Smooth muscle cell (in vitro differentiated cells): Measurements from ENCODE around the gene PRUNE2. TPM values are rescaled to one million over a fixed set of nuclear protein-coding genes. Genes with fewer than 3 reads are reported as not detected.

ENCODE experiments used
- DNase-seq: peaks from one replicate; lab custom pipeline; 2025; ENCODE audit not compliant: unreplicated experiment; lab: John Stamatoyannopoulos, UW
- H2AFZ ChIP-seq: fragments of 200-600 bp; sonication (generic); 2 replicates; pipeline ENCODE4 v1.6.0; 2016; ENCODE audit warnings: antibody characterized with exemption, low read depth, mild to moderate bottlenecking
- H3F3A ChIP-seq: fragments of 200-600 bp; sonication (generic); 2 replicates; pipeline ENCODE4 v1.6.0; 2017; ENCODE audit warnings: antibody characterized with exemption, low read depth
- H3K27ac ChIP-seq: fragments of 200-600 bp; sonication (generic); 2 replicates; pipeline ENCODE4 v1.5.1; 2016; ENCODE audit warnings: low read depth, mild to moderate bottlenecking
- H3K27me3 ChIP-seq: fragments of 200-600 bp; sonication (generic); 2 replicates; pipeline ENCODE4 v1.6.1; 2016; ENCODE audit warnings: low read depth, mild to moderate bottlenecking
- H3K36me3 ChIP-seq: fragments of 200-600 bp; sonication (generic); 2 replicates; pipeline ENCODE4 v1.5.1; 2016; ENCODE audit warnings: low read depth
- H3K4me1 ChIP-seq: fragments of 200-600 bp; sonication (generic); 2 replicates; pipeline ENCODE4 v1.5.1; 2016; ENCODE audit warnings: low read depth
- H3K4me2 ChIP-seq: fragments of 200-600 bp; sonication (generic); 2 replicates; pipeline ENCODE4 v1.6.0; 2016; ENCODE audit warnings: mild to moderate bottlenecking
- H3K4me3 ChIP-seq: fragments of 200-600 bp; sonication (generic); 2 replicates; pipeline ENCODE4 v1.5.1; 2016; ENCODE audit warnings: mild to moderate bottlenecking
- H3K79me2 ChIP-seq: fragments of 200-600 bp; sonication (generic); 2 replicates; pipeline ENCODE4 v1.6.0; 2016; ENCODE audit warnings: low read depth, mild to moderate bottlenecking
- H3K9ac ChIP-seq: fragments of 200-600 bp; sonication (generic); 2 replicates; pipeline ENCODE4 v1.6.0; 2016; ENCODE audit warnings: low read depth
- H3K9me3 ChIP-seq: fragments of 200-600 bp; sonication (generic); replicated peaks from 2 replicates; pipeline ENCODE4 v1.5.1; 2016; ENCODE audit warnings: low read depth
- H4K20me1 ChIP-seq: fragments of 200-600 bp; sonication (generic); 2 replicates; pipeline ENCODE4 v1.6.0; 2016; ENCODE audit warnings: low read depth
- CTCF ChIP-seq: fragments of 200-600 bp; sonication (generic); IDR thresholded peaks from 2 replicates; pipeline ENCODE4 v1.5.1; 2017; ENCODE audit warnings: borderline replicate concordance, mild to moderate bottlenecking, antibody characterized with exemption; ENCODE audit not compliant: insufficient read depth, poor library complexity, severe bottlenecking
- WGBS: methylation state at CpG from one replicate; pipeline ENCODE4 v1.1.7; 2016; ENCODE audit warnings: low lambda C conversion rate; 5-methylcytosine and 5-hydroxymethylcytosine counted together
- polyA plus RNA-seq: library from polyadenylated mRNA; unstranded; fragments of >200 nt; fragmentation: Nextera tagmentation; extraction: Ambion mirVana; gene quantifications from 2 replicates; pipeline ENCODE4 v1.2.1, GENCODE V29; 2016
- total RNA-seq: library from RNA; depleted of rRNA; stranded (reverse); fragments of >200 nt; gene quantifications from 2 replicates; pipeline ENCODE4 v1.2.3, GENCODE V29; 2014

PRUNE2 gene
- total and polyA plus RNA-seq, 2 experiments from 2014 or later: 0.79 to 1.9 TPM

GRCh38 chr9:76845254-76845653 lies 60.7 kb downstream of the PRUNE2 start:
- Histone ChIP-seq H3K79me2 (no peaks in the 10 kb centered on the region), H3K9ac (no peak overlapping the region), H3K4me2 (no peak overlapping the region), H3F3A (no peaks in the 10 kb centered on the region), H3K36me3 (no peaks in the 10 kb centered on the region), H3K27ac (no peak overlapping the region), H3K27me3 (no peaks in the 10 kb centered on the region), H3K9me3 (no peaks in the 10 kb centered on the region), H4K20me1 (no peaks in the 10 kb centered on the region), H2AFZ (no peak overlapping the region), H3K4me3 (no peak overlapping the region), H3K4me1 (no peaks in the 10 kb centered on the region)
- DNase-seq: no peak
- WGBS: 97% methylated on average over 4 of the region's 4 CpGs
- TF ChIP-seq CTCF: no peak

DNA sequence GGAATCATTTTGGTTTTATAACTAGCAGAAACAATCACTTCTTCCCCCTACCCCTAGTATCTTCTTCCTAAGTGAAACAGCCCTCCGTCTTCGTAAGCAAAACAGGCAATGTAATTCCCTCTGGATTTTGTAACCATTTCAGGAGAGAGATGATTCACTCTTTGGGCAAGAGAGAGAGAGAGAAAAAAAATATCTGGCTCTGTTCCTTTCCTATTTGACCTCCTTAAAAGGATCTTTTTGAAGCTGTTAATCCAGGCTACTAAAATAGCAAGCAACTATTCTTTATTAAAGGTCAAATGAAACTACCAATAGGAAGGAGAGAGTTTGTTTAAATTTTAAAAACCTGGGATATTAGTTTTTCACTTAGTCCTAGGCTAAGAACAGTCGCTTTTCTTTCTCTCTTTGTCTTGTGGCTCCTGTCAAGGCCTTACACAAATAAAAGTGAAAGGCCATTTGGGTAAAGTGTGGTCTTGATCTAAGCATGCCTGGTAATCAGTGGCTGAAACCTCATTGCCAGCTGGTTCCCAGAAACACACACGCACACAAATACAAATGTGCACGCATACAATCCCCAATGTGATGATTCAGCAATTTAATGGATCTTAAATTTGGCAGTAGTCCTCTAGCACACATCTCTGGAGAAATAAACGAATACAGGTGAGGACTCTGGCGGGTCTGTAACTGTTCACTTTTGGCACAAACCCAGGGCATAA lies 70.2 kb downstream of the PRUNE2 start:
- Histone ChIP-seq H3K9ac (peak overlapping the region; percentile 54), H3K79me2 (no peaks in the 10 kb centered on the region), H3F3A (peaks cover 7% of the 10 kb centered on the region), H4K20me1 (no peaks in the 10 kb centered on the region), H3K4me1 (peaks cover 14% of the 10 kb centered on the region), H2AFZ (no peak overlapping the region), H3K4me3 (no peak overlapping the region), H3K27me3 (no peaks in the 10 kb centered on the region), H3K4me2 (peak overlapping the region; percentile 74), H3K9me3 (no peaks in the 10 kb centered on the region), H3K36me3 (no peaks in the 10 kb centered on the region), H3K27ac (peak overlapping the region; percentile 88)
- no peak for DNase-seq
- TF ChIP-seq CTCF: no peak
- 33% methylated on average over 7 of the region's 7 CpGs for WGBS

GRCh38 chr9:76828447-76828846 lies 77.5 kb downstream of the PRUNE2 start:
- no peak for DNase-seq
- H3K79me2 ChIP-seq: no peaks in the 10 kb centered on the region
- no peaks in the 10 kb centered on the region for H3K27me3 ChIP-seq
- H2AFZ ChIP-seq: no peak overlapping the region
- no peaks in the 10 kb centered on the region for H3F3A ChIP-seq
- H3K4me3 ChIP-seq: no peak overlapping the region
- no peak for TF ChIP-seq CTCF
- no peaks in the 10 kb centered on the region for H3K36me3 ChIP-seq
- H3K9me3 ChIP-seq: no peaks in the 10 kb centered on the region
- WGBS: 36% methylated on average over 3 of the region's 3 CpGs
- peaks cover 3% of the 10 kb centered on the region for H3K4me1 ChIP-seq
- no peaks in the 10 kb centered on the region for H4K20me1 ChIP-seq
- H3K27ac ChIP-seq: no peak overlapping the region
- no peak overlapping the region for H3K9ac ChIP-seq
- no peak overlapping the region for H3K4me2 ChIP-seq
